Ramos (cell line): Measurements from ENCODE around the gene BCO1.

Source experiments
- in situ Hi-C: fragments of 300-500 bp; cut with MboI; formaldehyde crosslinking; loops from one replicate; pipeline ENCODE4 v1.14.3; 2022; ENCODE audit warnings: low sequenced_read_pairs; ENCODE audit not compliant: unreplicated experiment

BCO1 gene

DNA sequence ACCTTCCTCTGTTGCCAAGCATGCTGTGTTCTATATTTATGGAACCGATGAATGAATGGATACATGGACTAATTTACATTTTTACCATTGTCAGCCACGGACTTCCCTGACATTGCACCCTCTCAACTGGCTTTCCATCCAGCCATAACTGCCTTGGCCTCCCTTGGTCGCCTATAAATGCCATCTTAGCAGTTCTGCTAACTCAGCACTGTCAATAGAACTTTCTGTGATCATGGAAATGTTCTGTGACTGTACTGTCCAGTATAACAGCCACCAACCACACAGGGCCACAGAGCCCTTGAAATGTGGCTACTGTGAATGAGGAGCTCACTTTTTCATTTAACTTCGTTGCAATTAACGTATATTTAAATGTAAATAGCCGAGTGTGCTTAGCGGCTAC, 8.7 kb upstream of the BCO1 start:
- in situ Hi-C loops = no loop called here

DNA sequence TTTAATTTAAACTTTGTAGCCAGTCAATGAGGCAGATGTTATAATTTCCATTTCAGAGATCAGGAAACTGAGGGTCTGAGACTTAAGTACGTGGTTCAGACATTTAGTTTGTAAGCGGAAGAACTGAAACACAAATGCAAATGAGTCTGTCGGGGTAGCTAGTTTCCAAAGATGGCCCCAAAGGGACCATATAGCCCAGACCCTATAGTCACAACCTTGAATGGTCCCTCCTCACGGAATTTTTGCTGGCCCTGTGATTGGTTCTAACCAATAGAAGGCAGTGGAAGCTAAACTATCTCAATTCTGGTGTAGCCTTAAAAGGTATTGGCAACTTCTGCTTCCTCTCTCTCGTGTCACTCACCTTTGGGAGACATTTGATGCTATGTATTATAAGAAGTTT, 7.5 kb upstream of the BCO1 start:
- in situ Hi-C loops = no loop called here

DNA sequence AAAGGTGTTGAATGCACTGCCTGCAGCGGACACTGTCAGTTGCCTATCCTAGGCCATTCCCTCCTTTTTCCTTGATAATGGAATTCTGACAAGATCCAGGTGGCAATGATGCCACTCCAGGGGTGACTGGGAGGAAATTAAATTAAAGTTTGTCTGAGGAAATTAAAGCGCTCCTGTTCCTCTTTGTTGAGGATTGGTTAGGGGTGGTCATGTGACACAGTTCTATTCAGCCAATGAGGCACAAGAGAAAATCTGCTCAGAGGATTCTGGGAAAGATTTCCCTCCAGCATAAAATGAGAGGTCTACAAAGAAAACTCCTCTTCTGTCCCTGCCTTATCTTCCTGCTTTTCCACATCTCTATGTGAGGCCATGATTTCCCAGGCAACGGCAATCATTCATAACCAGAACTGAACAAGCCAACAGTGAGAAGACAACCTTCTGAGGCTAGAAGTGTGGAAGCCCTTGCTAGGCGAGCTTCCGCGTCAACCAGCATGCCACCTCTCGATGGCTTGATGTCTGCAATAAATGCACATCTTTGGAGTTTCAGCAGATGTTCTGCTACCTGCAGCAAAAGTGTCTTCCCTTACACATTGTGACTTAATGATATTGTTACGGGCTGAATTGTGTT, 5.6 kb upstream of the BCO1 start:
- in situ Hi-C loops = no loop called here

DNA sequence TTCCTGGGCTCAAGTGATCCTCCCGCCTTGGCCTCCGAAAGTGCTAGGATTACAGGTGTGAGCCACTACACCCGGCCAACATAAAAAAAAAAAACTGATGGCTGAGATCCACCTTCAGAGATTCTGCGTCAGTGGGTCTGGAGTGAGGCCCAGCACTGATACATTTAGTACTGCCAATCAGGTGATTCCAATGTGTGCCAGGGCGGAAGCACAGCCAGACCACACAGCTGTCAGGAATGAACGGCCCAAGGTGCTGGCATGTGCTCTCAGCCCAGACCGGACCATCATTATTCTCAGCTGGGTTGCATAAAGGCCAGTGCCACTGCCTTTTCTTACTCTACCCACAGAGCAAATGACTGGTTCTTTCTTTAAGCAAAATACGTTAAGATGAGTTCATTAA, 1.2 kb upstream of the BCO1 start:
- in situ Hi-C loops = no loop called here

DNA sequence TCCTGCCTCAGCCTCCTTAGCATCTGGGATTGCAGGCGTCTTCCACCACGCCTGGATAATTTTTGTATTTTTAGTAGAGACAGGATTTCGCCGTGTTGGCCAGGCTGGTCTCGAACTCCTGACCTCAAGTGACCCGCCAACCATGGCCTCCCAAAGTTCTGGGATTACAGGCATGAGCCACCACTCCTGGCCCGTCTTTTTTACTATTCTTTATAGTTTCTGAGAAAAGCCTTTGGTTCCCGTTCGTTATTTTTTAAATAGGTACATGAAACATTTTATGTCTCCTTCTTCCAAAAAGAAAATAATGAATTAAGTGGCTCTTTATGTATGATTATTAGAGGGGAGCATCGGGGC, 570 bp upstream of the BCO1 start:
- in situ Hi-C loops = no loop called here

DNA sequence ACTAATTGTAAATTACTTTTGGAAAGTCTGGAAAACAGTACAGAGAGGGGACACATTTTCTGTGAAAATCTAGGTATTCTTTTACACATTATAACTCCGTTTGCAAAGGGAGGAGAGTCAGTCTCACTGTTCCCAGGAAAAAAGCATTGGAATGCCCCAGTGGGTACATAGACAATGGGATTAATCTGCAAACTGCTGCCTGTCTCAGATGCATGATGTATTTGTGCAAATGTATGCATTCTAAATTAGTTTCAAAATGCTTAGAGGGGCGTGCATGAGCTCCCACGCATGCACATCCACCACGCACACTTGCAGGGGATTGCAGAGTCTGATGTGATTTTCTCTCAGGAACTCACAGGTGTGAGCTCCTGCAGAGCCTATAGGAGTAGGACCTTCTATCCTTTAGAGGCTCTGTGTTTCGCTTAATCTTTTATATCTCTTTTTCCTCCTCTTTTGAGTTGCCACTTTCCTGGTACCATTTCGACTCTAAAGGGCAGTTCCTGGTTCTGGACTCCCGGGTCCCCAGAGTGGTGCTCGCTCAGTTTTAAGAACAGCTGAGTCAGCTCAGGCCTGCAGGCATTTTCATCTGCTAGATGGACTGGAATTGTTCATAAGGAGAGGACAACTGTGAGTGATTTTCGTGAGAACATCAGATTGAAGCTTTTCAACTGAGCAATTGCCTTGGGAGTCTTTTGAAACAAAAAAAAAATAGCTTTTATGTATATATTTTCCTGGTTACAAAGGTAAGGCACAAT, 1.1 kb downstream of the BCO1 start:
- in situ Hi-C loops = no loop called here

DNA sequence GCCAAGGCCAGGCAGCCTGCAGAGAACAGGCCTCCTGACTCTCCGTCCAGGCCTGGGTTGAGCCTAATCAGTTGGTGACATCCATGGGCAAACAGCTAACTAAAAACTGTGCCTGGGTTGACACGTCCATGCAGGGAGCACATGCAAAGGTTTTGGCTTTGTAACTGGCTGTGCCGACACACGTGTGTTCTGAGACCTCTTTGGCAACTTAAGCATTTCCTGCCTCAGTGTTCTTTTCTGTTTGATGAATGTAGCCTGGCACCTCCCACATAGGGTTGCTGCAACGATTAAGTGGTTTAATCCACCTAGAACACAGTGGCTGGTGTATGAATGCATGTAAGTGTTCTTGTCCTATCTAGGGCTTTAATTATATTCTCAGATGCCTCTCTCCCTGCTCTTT, 3.2 kb downstream of the BCO1 start:
- in situ Hi-C loops = no loop called here

DNA sequence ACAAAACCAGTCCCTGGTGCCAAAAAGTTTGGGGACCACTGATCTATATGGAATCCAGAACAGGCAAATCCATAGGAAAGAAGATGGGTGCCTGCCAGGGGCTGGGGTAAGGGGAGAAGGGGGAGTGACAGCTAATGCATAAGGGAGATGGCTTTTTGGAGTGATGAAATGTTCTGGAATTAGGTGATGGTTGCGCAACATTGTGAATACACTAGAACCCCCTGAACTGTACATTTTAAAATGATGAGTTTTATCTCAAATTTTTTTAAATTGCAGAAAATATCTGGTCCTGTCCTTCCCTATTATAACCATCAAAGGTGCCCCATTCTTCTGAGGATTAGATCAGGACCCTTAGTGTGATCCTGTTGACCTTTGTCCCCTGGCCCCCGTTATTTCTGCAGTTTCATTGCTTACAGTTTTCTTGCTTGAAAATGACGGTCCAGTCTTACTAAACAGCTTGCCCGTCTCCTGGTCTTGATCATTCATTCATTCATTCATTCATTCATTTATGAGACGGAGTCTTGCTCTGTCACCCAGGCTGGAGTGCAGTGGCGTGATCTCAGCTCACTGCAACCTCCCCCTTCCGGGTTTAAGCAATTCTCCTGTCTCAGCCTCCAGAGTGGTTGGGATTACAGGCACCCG, 4.6 kb downstream of the BCO1 start:
- in situ Hi-C loops = no loop called here

DNA sequence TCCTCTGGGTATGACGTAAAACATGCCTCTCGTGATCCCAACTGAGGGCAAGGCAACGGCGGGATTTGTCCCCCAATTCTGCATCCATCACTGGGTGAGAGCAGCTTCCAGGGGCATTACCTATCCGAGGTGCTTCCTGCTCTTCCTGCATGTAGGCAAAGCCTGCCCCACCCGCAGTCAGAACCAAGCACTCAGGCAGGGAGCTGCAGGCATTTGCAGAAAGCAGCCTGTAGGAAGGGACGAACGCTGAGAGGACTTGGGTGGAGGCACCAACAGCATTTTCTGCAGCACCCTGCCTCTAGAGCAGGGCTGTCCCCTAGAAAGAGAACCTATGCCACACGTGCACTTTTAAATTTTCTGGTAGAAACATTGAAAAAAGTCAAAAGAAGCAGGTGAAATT, 5.5 kb downstream of the BCO1 start:
- in situ Hi-C loops = no loop called here

DNA sequence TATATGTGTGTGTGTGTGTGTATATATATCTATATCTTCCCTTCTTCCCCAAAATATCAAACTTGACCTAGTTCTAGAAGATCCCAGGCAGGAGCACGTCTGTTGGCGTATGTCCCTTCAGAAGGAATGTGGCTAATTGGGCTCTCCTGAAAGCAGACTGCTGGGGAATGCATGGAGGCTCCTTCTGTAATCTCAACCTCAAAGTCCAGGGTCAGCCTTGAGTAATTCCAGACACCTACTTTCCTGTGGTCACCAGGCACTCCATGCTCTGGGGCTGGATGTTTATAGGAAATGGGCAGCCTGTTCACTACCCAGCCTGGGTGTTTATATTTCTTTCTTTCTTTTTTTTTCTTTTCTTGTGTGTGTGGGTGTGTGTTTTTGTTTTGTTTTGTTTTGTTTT, 13.4 kb downstream of the BCO1 start:
- in situ Hi-C loops = no loop called here

DNA sequence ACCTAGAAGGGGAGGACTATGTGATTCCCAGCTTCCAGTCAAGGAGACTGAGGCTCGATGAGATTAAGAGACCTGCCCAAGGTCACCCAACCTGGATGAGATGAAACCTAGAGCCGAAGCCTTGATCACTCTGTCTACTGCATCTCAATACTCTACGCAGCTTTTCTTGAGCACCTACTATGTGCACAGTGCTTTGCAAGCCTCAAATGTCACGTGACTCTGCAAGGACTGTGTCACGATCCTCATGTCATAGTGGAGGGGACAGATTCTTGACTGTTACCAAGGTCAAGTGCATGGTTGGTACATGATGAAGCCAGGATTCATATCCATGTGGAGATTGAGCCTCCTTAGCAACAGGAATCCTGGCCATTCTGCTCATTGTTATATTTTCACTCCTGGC, 14.7 kb downstream of the BCO1 start:
- in situ Hi-C loops = no loop called here

DNA sequence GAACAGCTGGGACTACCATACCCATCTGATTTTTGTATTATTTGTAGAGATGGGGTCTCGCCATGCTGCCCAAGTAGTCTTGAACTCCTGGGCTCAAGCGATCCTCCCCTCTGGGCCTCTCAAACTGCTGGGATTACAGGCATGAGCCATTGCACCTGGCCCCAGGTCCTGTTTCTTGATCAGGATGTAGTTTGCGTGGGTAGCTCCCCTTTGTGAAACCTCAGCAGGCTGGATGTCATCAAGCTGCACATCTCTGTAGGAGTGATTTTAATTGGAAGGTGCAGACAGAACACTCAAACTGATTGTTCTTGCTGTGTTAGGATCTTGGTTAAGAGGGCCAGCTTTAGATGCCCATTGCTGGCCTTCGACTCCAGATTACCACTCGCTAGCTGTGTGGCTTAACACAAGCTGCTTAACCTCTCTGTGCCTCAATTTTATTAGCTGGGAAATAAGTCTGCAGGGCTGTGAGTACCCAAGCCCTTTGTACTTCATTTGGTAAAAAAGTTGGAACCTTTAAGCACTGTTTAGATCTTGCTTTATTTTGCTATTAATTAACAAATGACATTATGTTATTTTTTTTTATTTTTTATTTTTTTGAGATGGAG, 16.5 kb downstream of the BCO1 start:
- in situ Hi-C loops = no loop called here

DNA sequence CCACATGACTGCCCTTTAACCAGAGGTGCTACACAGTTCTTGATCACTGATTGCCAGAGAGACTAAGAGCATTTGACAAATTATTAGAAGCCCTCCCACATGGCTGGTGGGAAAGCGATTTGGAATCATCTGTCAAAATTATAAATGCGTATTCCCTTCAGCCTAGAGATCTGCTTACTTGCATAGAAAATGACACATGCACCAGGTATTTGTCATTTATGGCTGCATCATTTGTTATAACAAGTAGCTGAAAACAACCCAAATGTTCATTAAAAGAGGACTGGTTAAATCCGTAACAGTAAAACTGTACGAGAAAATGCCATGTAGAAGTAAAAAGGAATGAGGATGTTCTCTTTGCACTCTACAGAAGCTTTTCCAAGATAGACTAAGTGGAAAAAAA, 21.4 kb downstream of the BCO1 start:
- in situ Hi-C loops = no loop called here

DNA sequence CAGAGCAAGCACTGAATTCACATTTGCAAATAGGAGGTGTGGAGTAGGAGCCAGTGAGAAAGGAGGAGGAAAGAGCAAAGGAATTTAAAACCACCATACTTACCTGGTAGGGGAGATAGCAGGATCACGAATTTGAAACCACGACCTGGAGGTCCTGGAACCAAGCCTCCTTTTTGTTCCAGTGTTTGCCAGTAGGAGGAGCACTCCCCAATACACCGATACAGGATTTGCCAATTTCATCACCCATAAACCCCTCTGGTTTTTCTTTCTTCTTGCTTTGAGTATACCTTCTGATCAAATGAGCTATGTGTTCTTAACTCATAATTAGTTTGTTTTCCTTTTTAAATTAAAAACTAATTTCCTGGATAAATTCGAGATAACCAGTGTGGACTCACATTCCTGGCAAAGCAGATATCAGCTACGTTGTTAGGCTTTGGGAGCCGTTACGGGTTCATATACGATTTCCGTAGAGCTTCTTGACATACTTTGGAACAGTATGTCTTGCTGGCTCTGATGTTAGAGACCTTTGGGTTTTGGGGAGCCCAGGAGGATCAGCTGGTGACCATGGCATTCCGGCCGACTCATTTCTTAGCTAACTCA, 22.7 kb downstream of the BCO1 start:
- in situ Hi-C loops = no loop called here

DNA sequence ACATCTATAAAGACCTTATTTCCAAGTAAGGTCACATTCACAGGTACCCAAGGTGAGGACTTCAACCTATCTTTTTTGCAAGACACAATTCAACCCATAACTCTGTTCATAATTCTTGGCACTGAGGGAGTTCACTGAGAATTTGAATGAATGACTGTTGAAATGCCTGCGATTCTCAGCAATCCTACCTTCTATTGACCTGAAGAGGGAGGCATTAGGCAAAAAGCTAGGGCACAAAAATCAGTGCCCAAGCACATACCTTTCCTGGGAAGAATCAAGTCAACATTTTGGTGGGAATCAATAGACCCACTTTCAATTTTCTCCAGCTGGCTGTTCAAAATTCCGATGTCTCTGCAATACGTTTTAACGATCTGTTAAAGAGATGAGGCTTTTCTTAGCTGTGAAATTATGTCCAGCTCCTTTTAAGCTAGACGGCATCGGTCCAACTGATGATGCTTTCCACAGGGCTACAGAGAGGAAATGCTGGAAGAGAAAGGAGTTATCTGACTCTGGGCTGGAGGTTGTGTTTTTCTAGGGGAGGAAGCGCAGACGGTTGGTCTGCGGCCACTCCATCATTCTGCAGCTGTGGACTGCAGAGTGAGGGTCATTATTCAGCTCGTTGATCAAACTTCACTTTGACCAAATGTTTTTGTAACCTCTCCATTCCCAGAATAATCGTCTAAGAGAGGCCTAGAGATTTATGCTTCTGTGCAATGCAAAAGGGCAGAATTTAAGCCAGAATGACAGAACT, 25.2 kb downstream of the BCO1 start:
- in situ Hi-C loops = no loop called here

DNA sequence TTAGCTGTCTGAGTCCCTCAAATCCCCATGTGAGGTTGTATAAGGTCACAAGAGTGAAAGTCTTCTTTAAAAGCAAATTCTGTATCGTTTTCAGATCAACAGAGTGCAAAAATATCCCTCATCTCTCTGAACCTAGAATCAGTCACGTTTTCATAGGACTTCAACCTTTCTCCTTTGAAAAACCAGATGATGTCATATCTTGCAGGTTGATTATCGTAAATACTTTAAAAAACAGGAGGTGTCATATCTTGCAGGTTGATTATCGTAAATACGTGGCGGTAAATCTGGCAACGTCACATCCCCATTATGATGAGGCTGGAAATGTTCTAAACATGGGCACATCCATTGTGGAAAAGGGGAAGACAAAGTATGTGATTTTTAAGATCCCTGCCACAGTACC, 25.9 kb downstream of the BCO1 start:
- in situ Hi-C loops = no loop called here

DNA sequence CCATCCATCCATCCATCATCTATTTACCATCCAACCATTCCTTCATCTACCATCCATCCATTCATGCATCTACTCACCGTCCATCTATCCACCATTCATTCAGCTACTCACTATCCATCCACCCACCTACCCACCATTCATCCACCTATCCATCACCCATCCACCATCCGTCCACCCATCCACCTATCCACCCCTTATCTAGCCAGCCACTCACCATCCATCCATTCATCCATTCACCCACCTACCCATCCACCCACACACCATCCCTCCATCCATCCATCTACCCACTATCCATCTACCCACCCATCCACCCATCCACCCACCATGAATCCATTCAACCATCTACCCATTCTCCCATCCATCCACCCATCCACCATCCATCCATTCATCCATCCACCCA, 26.6 kb downstream of the BCO1 start:
- in situ Hi-C loops = no loop called here

DNA sequence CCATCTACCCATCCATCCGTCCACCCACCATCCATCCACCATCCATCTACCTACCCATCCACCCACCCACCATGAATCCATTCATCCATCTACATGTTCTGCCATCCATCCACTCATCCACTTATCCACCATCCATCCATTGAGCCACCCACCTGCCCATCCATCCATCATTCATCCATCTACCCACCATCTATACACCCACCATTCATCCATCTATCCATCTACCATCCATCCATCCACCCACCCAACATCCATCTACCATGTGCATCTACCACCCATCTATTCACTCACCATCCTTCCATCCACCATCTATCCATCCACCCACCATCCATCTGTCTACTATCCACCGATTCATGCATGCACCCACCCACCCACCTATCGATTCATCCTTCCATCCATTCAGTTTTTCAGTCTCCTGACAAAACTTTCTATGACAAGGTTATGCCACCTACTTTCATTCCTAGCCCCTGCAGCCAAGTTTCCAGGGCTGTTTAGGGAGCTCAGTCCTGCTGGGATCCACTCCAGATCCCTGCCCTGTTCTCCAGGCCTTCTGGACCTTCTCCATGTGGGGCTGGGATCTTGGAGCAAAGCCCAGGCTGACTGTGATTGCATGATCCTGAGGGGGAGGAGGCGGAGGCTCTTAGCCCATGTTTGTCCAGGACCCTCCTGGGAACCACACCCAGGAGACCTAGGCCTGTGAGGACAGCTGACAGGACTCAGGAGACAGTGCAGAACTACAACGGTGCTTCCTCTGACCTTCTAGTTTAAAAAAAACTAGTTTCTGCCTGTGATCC, 27.4 kb downstream of the BCO1 start:
- in situ Hi-C loops = no loop called here

DNA sequence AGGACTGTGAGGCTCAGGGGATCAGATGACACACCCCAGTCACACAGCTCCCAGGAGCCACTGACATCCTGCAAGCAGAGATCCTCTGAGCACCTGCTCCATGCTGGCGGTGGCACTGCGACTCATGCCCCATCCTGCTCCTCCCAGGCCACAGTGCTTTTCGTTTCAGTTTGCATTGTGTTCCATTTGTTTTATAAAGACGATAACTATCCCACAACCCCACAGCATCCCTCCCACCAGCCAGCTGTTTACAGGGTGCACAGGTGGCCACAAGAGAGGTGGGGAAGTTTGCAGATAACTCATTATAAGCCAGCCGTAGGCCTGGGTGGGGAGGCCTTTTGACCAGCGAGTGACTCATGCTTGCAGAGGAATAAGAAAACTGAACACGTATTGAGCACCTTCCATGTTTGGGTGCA, 28.2 kb downstream of the BCO1 start:
- in situ Hi-C loops = no loop called here

DNA sequence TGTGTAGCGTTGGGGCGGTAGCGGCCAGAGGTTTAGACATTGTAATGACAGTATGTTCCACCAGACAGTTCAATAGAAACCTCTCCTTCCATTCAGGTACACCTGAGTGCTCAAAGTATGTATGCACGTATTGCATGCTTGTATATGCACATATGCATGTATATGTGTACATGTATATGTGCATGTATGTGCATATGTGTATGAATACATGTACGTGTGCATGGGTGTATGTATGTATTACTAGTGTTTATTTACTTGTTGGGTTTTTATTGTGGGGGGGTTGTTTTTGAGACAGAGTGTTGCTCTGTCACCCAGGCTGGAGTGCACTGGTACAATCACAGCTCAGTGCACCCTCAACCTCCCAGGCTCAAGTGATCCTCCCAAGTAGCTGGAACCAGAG, 30.0 kb downstream of the BCO1 start:
- in situ Hi-C loops = no loop called here
